K562 (cell line): ENCODE data around the gene OR52J3. TPM values are rescaled to one million over a fixed set of nuclear protein-coding genes. Genes with fewer than 3 reads are reported as not detected.

Experiments
- ATAC-seq: fragments of 200-7000 bp; cut with Tn5 transposase; 3 replicates; pipeline ENCODE4 v1.9.1; 2020; ENCODE audit warnings: moderate library complexity
- BruUV-seq: library from RNA; stranded (reverse); fragments of 400-500 nt; replicated peaks from 2 replicates; lab custom pipeline; 2021; lab: Mats Ljungman, UMichigan
- CTCF ChIA-PET: fragments of 300-600 bp; formaldehyde crosslinking; extraction: SDS; loops from one replicate; lab custom pipeline; 2021; ENCODE audit warnings: low intra/inter-chr PET ratio; lab: Yijun Ruan, JAX
- POLR2A ChIA-PET: fragments of 300-600, 350-650 bp; sonication (Branson Sonifier 250); formaldehyde crosslinking; extraction: SDS; loops from one replicate; lab custom pipeline; 2021; ENCODE audit warnings: antibody characterized with exemption, inconsistent platforms; lab: Yijun Ruan, JAX
- DNase-seq, 4 experiments: peaks; one replicate each; pipeline versions ENCODE4 v3.0.0 to v3.0.0-alpha.2; 2011 to 2018; ENCODE audit warnings: low spot score in 3 of 4, mixed read lengths in 3 of 4; ENCODE audit errors: extremely low read depth in 1 of 4
- FAIRE-seq: peaks from 2 replicates; lab custom pipeline; 2011; peaks lifted over from hg19 to GRCh38; lab: Jason Lieb, UNC
- H2AFZ ChIP-seq: 2 replicates; pipeline ENCODE4 v1.6.0; 2011; ENCODE audit warnings: low read depth, low read length, control low read depth, inconsistent platforms
- H3K27ac ChIP-seq: fragments of 200-600 bp; 3 replicates; pipeline ENCODE4 v1.8.0; 2011; ENCODE audit warnings: low read depth, mild to moderate bottlenecking, control low read depth, inconsistent platforms, low read length, moderate library complexity, mixed read lengths; ENCODE audit errors: extremely low read depth
- H3K27me3 ChIP-seq, 2 experiments: fragments of 300-600 bp in 1 of 2; 2 replicates in 1 of 2; 3 replicates in 1 of 2; pipeline versions ENCODE4 v1.6.0 to v1.8.0; 2011; ENCODE audit warnings: inconsistent platforms in 2 of 2, low read length in 2 of 2, mild to moderate bottlenecking in 1 of 2, mixed read lengths in 1 of 2, moderate library complexity in 1 of 2; ENCODE audit not compliant: control insufficient read depth in 2 of 2, insufficient read depth in 2 of 2
- H3K36me3 ChIP-seq: fragments of 300-600 bp; 3 replicates; pipeline ENCODE4 v1.8.0; 2011; ENCODE audit warnings: mild to moderate bottlenecking, low read length, inconsistent platforms; ENCODE audit not compliant: control insufficient read depth, insufficient read depth
- H3K4me1 ChIP-seq, 2 experiments: fragments of 200-600 bp in 1 of 2; replicated peaks in 1 of 2; 2 replicates in 1 of 2; 3 replicates in 1 of 2; pipeline versions ENCODE4 v1.5.1 to v1.8.0; 2011; ENCODE audit warnings: inconsistent platforms in 2 of 2, low read length in 2 of 2, mild to moderate bottlenecking in 1 of 2, mixed read lengths in 1 of 2, moderate library complexity in 1 of 2; ENCODE audit not compliant: control insufficient read depth in 2 of 2, insufficient read depth in 2 of 2
- H3K4me2 ChIP-seq: 2 replicates; pipeline ENCODE4 v1.6.1; 2011; ENCODE audit warnings: low read length, control low read depth, inconsistent platforms, mixed read lengths; ENCODE audit not compliant: insufficient read depth
- H3K4me3 ChIP-seq: fragments of 200-600 bp; sonication (generic), shearing (Covaris generic); 2 replicates; pipeline ENCODE4 v1.5.1; 2016; ENCODE audit warnings: control low read depth, inconsistent platforms
- H3K79me2 ChIP-seq: fragments of 200-600 bp; 3 replicates; pipeline ENCODE4 v1.8.0; 2011; ENCODE audit warnings: low read length, inconsistent platforms; ENCODE audit not compliant: control insufficient read depth, insufficient read depth
- H3K9ac ChIP-seq, 2 experiments: 2 replicates each; pipeline versions ENCODE4 v1.6.0 to v1.6.1; 2011; ENCODE audit warnings: low read depth in 2 of 2, low read length in 2 of 2, control low read depth in 1 of 2, inconsistent platforms in 1 of 2, mild to moderate bottlenecking in 1 of 2, mixed read lengths in 1 of 2; ENCODE audit not compliant: insufficient read depth in 1 of 2
- H3K9me1 ChIP-seq: one replicate; pipeline ENCODE4 v1.6.0; 2011; ENCODE audit warnings: inconsistent platforms, mild to moderate bottlenecking, low read length, moderate library complexity; ENCODE audit not compliant: control insufficient read depth, insufficient read depth
- H3K9me3 ChIP-seq: replicated peaks from 2 replicates; pipeline ENCODE4 v1.5.1; 2011; ENCODE audit warnings: low read depth, low read length, inconsistent platforms; ENCODE audit not compliant: control insufficient read depth, insufficient read depth
- H4K20me1 ChIP-seq: replicated peaks from 2 replicates; pipeline ENCODE4 v1.6.1; 2011; ENCODE audit warnings: low read length, inconsistent platforms, mixed read lengths; ENCODE audit not compliant: control insufficient read depth, insufficient read depth
- ELK3 ChIP-seq: fragments of 450-650 bp; formaldehyde crosslinking; IDR thresholded peaks from 2 replicates; pipeline ENCODE4 v1.4.0; 2020; ENCODE audit warnings: mild to moderate bottlenecking
- GTF2E2 ChIP-seq: fragments of 200-800 bp; sonication (Bioruptor generic); IDR thresholded peaks from 2 replicates; pipeline ENCODE4 v1.6.1; 2016; ENCODE audit warnings: missing genetic modification characterization, missing compliant biosample characterization
- HDAC3 ChIP-seq: fragments of 450-650 bp; IDR thresholded peaks from 2 replicates; pipeline ENCODE4 v1.6.1; 2018; ENCODE audit warnings: borderline replicate concordance, mild to moderate bottlenecking, moderate library complexity; ENCODE audit not compliant: partially characterized antibody
- KDM4B ChIP-seq, 2 experiments: fragments of 450-650 bp in 1 of 2; sonication (generic) in 1 of 2; IDR thresholded peaks; 2 replicates each; pipeline ENCODE4 v1.6.1; 2016 to 2017; ENCODE audit warnings: borderline replicate concordance in 2 of 2, antibody characterized with exemption in 1 of 2, low read depth in 1 of 2, mild to moderate bottlenecking in 1 of 2
- PBX2 ChIP-seq, 2 experiments: IDR thresholded peaks in 1 of 2; conservative IDR thresholded peaks in 1 of 2; 2 replicates each; pipeline ENCODE4 v1.6.1; 2016; ENCODE audit warnings: low read depth in 2 of 2, mild to moderate bottlenecking in 1 of 2, missing compliant biosample characterization in 1 of 2, missing genetic modification characterization in 1 of 2, moderate library complexity in 1 of 2
- RAD51 ChIP-seq: fragments of 450-650 bp; IDR thresholded peaks from 2 replicates; pipeline ENCODE4 v1.7.1; 2016; ENCODE audit warnings: low read depth, mild to moderate bottlenecking, borderline replicate concordance
- RUNX1 ChIP-seq: sonication (generic); IDR thresholded peaks from 2 replicates; pipeline ENCODE4 v1.6.1; 2016; ENCODE audit warnings: antibody characterized with exemption, low read depth
- SIX5 ChIP-seq, 2 experiments: IDR thresholded peaks; 2 replicates each; pipeline ENCODE4 v1.6.1; 2011; ENCODE audit warnings: low read length in 2 of 2, borderline replicate concordance in 1 of 2, low read depth in 1 of 2, mild to moderate bottlenecking in 1 of 2, moderate library complexity in 1 of 2; ENCODE audit not compliant: insufficient read depth in 1 of 2
- TCF3 ChIP-seq: sonication (generic); formaldehyde crosslinking; IDR thresholded peaks from 2 replicates; pipeline ENCODE4 v1.4.0; 2020; ENCODE audit warnings: mild to moderate bottlenecking, missing genetic modification reagents
- THRAP3 ChIP-seq: fragments of 450-650 bp; IDR thresholded peaks from 2 replicates; pipeline ENCODE4 v1.6.1; 2016; ENCODE audit warnings: mild to moderate bottlenecking, inconsistent platforms, borderline replicate concordance
- ZC3H8 ChIP-seq: fragments of 450-650 bp; IDR thresholded peaks from 2 replicates; pipeline ENCODE4 v1.6.1; 2017
- WGBS: fragments of 100-300 bp; shearing (Covaris generic); methylation state at CpG from one replicate; pipeline ENCODE4 v1.1.6; 2016; ENCODE audit warnings: low coverage, mixed read lengths; ENCODE audit not compliant: insufficient coverage; ENCODE audit errors: missing lambda C conversion rate; 5-methylcytosine and 5-hydroxymethylcytosine counted together
- in situ Hi-C: fragments of 300-500 bp; cut with MboI; formaldehyde crosslinking; loops from 4 replicates; pipeline ENCODE4 v1.15.0; 2018; ENCODE audit warnings: inconsistent platforms, mixed read lengths
- intact Hi-C: fragments of 100-400 bp; cut with micrococcal nuclease; formaldehyde crosslinking; loops from 2 replicates; pipeline ENCODE4 v1.14.2; 2022
- polyA plus RNA-seq, 8 experiments: library from polyadenylated mRNA; depleted of rRNA in 4 of 8; stranded (reverse) in 5 of 8; unstranded in 3 of 8; fragments of >200 nt; fragmentation: Nextera tagmentation in 2 of 8; fragmentation: Illumina TruSeq in 1 of 8; extraction: Ambion mirVana in 2 of 8; extraction: Trizol in 1 of 8; gene quantifications; 2 replicates each; pipeline versions ENCODE4 v1.2.1 to v1.2.3, GENCODE V29; 2011 to 2014; ENCODE audit warnings: inconsistent platforms in 1 of 8, missing spikeins in 1 of 8
- total RNA-seq, 7 experiments: library from RNA; depleted of rRNA in 6 of 7; stranded (reverse); fragments of >200 nt in 6 of 7; fragmentation: Illumina TruSeq in 2 of 7; extraction: Trizol in 2 of 7; gene quantifications; 2 replicates each; pipeline versions ENCODE4 v1.2.1 to v1.2.3, GENCODE V29; 2011 to 2021; ENCODE audit warnings: low replicate concordance in 1 of 7
- TF ChIP-seq, protein P1 (sequence below): fragments of 250-450 bp; sonication (Bioruptor Pico); IDR thresholded peaks from 2 replicates; pipeline ENCODE4 v1.8.0; 2021; ENCODE audit warnings: moderate library complexity, mild to moderate bottlenecking, inconsistent platforms
- TF ChIP-seq, protein P2 (sequence below): fragments of 450-650 bp; IDR thresholded peaks from 2 replicates; pipeline ENCODE4 v1.6.1; 2017; ENCODE audit warnings: antibody characterized with exemption
- TF ChIP-seq, protein P3 (sequence below): fragments of 450-650 bp; formaldehyde crosslinking; IDR thresholded peaks from 2 replicates; pipeline ENCODE4 v1.4.0; 2020; ENCODE audit warnings: mild to moderate bottlenecking, mixed read lengths

The OR52J3 gene
- total and polyA plus RNA-seq, 9 of the 15 experiments (the other 6 are each of a cell fraction or from before 2014, with no cell fraction given) = not detected

DNA sequence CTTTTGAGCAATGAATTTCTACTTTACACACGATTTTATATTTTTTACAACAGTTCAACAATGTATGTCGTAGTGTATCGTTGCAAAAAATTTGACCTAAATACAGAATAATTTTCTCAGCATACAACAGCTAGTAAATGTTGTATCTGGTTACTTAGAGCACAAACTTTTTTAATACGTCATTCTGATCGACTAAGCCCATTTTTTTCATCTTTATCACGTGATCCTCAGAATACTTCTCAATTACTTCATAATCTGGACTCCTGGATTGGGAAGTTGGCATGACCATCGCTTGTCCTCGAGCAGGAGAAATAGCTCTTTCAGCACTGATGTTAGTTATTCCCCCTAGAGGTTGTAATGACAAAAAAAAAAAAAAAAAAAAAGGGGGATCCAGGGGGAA is 35.1 kb upstream of the OR52J3 start:
- BruUV-seq = no TSS peak
- DNase-seq = peak in 1 of 4 experiments; percentile 13
- no peak overlapping the region for H3K4me2 ChIP-seq
- in situ Hi-C loops (loop anchor here (25.0 kb wide), 1 partner anchor 824 kb away; no protein-coding TSS in a partner anchor), intact Hi-C loops (no loop called here)
- no peak for FAIRE-seq
- no peaks in the 10 kb centered on the region for H3K79me2 ChIP-seq
- CTCF ChIA-PET = no interaction called here
- H2AFZ ChIP-seq = no peak overlapping the region
- WGBS = 1% methylated on average over 8 of the region's 8 CpGs
- no peak overlapping the region for H3K9ac ChIP-seq
- peaks cover 0 to 9% of the 10 kb centered on the region in 2 experiments; a peak in 2 of 5 replicates for H3K27me3 ChIP-seq
- H3K4me1 ChIP-seq = no peaks in the 10 kb centered on the region
- no peak overlapping the region for H3K27ac ChIP-seq
- H4K20me1 ChIP-seq = no peaks in the 10 kb centered on the region
- no peak for ATAC-seq
- POLR2A ChIA-PET = no interaction called here
- H3K36me3 ChIP-seq = no peaks in the 10 kb centered on the region; the same call in 2 of the 3 replicates
- H3K9me3 ChIP-seq = no peaks in the 10 kb centered on the region
- H3K9me1 ChIP-seq = no peaks in the 10 kb centered on the region
- H3K4me3 ChIP-seq = no peak overlapping the region
- TF ChIP-seq RAD51 (0 out of 2 replicates have a peak, but pooled peaks have one; percentile 11), GTF2E2 (tag) (no peak), SIX5 (IDR thresholded peaks at IDR 0.05; ENCODE audit: borderline replicate concordance in 1 of 2, insufficient read depth in 1 of 2, low read depth in 1 of 2, low read length in 2 of 2) (no peak), ELK3 (no peak), THRAP3 (no peak), KDM4B (IDR thresholded peaks at IDR 0.05; ENCODE audit: borderline replicate concordance in 2 of 2, low read depth in 1 of 2) (no peak), RUNX1 (no peak), PBX2 (CRISPR knock-in tag; IDR thresholded peaks at IDR 0.05; ENCODE audit: low read depth) (no peak), PBX2 (tag; conservative IDR thresholded peaks at IDR 0.05; ENCODE audit: low read depth) (no peak), TCF3 (CRISPR knock-in tag) (no peak), ZC3H8 (no peak), HDAC3 (no peak)
- TF ChIP-seq, protein P1, sequence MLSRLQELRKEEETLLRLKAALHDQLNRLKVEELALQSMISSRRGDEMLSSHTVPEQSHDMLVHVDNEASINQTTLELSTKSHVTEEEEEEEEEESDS (CRISPR knock-in tag) = no peak
- TF ChIP-seq, protein P2, sequence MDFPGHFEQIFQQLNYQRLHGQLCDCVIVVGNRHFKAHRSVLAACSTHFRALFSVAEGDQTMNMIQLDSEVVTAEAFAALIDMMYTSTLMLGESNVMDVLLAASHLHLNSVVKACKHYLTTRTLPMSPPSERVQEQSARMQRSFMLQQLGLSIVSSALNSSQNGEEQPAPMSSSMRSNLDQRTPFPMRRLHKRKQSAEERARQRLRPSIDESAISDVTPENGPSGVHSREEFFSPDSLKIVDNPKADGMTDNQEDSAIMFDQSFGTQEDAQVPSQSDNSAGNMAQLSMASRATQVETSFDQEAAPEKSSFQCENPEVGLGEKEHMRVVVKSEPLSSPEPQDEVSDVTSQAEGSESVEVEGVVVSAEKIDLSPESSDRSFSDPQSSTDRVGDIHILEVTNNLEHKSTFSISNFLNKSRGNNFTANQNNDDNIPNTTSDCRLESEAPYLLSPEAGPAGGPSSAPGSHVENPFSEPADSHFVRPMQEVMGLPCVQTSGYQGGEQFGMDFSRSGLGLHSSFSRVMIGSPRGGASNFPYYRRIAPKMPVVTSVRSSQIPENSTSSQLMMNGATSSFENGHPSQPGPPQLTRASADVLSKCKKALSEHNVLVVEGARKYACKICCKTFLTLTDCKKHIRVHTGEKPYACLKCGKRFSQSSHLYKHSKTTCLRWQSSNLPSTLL = no peak
- TF ChIP-seq, protein P3, sequence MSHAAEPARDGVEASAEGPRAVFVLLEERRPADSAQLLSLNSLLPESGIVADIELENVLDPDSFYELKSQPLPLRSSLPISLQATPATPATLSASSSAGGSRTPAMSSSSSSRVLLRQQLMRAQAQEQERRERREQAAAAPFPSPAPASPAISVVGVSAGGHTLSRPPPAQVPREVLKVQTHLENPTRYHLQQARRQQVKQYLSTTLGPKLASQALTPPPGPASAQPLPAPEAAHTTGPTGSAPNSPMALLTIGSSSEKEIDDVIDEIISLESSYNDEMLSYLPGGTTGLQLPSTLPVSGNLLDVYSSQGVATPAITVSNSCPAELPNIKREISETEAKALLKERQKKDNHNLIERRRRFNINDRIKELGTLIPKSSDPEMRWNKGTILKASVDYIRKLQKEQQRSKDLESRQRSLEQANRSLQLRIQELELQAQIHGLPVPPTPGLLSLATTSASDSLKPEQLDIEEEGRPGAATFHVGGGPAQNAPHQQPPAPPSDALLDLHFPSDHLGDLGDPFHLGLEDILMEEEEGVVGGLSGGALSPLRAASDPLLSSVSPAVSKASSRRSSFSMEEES (CRISPR knock-in tag) = peak; percentile 83
